COR-L47 (cell line): ENCODE results near the gene PMS2.
"Not testable (repeated sequence)": the region's sequence is repeated elsewhere in the genome, so short reads cannot be mapped to it uniquely, and the experiment has no call there.

ENCODE experiments used
- DNase-seq: peaks from one replicate; lab custom pipeline; 2025; lab: John Stamatoyannopoulos, UW

Gene PMS2, protein sequence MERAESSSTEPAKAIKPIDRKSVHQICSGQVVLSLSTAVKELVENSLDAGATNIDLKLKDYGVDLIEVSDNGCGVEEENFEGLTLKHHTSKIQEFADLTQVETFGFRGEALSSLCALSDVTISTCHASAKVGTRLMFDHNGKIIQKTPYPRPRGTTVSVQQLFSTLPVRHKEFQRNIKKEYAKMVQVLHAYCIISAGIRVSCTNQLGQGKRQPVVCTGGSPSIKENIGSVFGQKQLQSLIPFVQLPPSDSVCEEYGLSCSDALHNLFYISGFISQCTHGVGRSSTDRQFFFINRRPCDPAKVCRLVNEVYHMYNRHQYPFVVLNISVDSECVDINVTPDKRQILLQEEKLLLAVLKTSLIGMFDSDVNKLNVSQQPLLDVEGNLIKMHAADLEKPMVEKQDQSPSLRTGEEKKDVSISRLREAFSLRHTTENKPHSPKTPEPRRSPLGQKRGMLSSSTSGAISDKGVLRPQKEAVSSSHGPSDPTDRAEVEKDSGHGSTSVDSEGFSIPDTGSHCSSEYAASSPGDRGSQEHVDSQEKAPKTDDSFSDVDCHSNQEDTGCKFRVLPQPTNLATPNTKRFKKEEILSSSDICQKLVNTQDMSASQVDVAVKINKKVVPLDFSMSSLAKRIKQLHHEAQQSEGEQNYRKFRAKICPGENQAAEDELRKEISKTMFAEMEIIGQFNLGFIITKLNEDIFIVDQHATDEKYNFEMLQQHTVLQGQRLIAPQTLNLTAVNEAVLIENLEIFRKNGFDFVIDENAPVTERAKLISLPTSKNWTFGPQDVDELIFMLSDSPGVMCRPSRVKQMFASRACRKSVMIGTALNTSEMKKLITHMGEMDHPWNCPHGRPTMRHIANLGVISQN

DNA sequence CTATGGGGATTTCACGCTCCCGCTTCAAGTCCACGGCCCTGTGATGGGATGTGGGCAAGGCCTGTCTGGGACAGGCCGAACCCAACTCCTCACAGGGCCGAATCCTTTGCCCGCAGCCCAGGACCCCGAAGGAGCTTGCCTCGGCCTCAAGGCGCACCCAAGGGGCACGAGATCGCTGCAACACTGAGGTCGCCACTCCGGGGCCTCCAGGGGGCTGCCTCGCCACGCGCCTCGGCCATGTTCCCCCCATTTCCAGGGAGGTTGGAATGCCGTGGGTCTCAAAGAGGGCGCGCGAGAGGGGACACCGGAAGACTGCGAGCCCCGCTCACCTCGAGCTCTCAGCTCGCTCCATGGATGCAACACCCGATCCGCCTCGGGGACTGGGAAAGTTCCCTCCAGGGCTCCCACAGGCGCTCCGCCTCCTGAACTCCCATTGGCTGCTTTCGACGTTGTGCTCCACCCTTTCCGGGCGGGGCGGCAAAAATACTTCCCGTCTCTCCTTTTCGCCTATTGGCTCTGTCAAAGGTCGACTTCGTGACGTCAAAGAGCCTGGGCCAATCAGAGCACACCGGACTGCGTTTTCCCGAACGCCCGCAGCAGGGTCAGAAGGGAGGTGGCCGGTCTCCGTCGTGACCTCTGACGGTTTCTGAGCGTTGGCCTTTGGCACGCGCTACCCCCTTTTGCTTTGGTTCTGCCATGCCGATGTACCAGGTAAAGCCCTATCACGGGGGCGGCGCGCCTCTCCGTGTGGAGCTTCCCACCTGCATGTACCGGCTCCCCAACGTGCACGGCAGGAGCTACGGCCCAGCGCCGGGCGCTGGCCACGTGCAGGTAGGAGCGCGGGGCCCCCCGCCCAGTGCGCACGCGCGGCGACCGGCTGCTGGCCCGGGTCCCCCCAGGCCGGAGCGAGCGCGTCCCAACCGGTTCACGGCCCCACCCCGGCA lies at the start of gene PMS2, which contains the start of gene AIMP2:
Gene PMS2, minus strand, starts transcription at position 382 of the 944 bp plus-strand sequence. Its CDS starts 30 bp downstream, at position 352.
Gene AIMP2, plus strand, starts transcription at position 605 of the 944 bp plus-strand sequence. Its CDS starts 92 bp downstream, at position 697.
- DNase-seq: peak; percentile 98

DNA sequence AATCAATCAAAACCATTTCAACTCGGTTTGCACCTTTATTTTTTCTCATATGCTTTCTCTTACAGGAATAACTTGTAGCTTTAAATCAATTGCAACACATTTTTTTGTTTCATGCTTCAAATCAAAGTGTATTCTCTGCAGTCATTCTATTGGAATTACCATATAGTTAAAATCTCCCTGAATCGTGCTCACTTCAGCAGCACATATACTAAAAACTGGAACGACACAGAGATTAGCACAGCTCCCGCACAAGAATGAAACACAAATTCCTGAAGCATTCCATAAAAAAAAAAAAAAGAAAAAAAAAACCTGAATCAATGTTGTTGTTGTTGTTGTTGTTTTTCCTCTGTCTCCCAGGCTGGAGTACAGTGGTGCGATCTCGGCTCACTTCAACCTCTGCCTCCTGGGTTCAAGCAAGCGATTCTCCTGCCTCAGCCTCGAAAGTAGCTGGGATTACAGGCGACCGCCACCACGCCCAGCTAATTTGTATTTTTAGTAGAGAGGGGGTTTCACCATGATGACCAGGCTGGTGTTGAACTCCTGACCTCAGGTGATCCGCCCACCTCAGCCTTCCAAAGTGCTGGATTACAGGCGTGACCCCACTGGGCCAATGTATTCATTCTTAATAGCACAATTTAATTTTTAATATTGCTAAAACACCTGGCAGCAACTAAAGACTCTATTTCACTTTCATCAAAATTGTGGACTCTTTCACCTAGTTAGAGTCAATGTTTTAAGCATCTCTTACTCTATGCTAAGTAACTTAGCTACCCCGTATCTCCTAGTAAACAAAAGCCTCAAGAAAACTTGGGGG lies 48.7 kb upstream of the PMS2 start:
- DNase-seq: no peak

DNA sequence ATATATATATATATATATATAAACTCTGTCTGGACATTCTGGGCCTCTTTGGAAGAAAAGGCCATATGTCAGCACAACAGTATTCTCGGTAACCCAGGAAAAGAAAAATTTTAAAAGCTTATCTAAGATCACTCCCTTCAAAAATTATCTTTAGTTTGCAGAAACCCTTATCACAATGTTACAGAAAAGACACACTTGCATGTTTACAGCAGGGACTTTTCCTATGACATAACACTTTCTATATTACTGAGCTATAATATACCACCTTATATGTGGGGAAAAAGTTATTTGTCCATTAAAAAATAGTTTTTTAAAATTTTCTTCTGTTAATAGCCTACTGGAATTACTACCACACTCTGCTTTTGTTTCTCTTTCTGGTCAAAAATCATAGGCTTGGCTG lies 47.8 kb upstream of the PMS2 start:
- DNase-seq: no peak

DNA sequence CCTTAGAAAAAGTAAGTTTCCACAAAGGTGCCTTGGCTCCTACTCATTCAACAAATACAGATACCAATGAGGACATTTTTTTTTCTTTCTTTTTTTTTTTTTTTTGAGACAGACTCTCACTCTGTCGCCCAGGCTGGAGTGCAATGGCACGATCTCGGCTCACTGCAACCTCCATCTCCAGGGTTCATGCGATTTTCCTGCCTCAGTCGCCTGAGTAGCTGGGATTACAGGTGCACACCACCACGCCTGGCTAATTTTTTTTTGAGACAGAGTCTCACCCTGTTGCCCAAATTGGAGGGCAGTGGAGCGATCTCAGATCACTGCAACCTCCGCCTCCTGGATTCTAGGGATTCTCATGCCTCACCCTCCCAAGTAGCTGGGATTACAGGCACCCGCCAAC lies 42.3 kb upstream of the PMS2 start:
- DNase-seq: not testable (repeated sequence)

DNA sequence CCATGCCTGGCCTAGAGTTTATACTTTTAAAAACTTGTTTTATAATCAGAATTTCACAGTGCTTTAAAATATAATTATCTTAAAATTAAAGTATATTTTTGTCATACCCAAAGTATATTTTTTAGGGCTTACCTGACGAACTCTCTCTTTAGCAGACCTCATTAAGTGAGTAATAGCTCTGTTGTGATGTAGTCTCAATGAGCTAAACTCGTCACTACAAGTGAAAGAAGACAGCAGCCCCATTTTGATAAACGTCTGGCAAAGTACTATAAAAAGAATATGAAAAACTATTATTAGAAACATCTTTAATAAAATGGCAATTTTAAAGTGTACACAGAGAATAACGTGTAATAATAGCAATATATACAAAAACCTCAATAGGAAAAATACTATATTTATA lies 40.9 kb upstream of the PMS2 start:
- DNase-seq: no peak

DNA sequence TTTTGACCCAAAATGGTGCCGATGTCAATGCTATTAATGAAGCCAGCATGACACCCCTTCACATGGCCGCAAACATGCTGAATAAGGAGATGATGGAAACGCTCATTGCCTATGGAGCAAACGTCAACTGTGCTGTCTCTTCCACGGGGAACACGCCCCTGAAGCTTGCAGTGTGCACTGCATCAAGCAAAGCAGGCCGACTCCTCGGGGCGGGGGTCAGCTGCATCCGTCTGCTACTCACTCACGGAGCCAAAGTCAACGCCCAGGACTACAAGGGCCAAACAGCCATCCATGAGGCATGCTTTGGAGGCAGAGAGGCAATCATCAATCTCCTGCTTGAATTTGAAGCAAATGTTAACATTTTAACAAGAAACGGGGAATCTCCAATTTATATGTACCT lies 26.8 kb upstream of the PMS2 start:
- DNase-seq: no peak

DNA sequence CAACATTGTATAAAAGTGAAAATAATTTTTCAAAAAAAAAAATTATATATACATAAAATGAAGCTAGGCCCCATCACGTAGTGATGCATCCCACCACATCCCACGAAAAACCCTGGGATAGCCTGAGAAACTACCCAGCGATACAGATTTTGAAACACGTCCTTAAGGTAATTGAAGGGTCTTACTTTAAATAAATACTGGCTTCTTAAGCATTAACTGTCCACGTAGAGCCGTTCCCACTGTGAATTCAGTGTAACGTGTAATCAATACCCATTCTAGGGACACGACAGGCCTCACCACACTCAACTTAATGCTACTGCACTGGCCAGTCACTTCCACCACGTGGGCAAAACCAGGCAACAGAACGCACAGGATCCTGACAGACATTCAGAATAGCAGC lies 26.3 kb upstream of the PMS2 start:
- no peak for DNase-seq

DNA sequence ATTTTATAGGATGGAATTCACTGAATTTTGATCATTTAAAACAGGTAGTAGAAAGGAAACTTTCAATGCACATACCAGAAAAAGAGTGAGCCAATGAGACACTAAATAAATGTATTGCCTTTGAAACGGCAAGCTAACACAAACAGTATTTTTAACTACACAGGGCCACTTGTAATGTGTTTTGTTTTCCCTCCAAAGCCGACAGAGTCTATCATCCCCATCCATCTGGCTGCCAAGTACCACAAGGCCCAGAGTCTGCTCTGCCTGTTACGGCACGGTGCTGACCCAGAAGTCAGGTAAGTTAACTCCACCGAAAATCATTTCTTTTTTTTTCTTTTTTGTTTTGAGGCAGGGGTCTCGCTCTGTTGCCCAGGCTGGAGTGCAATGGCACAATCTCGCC lies 23.8 kb upstream of the PMS2 start:
- DNase-seq: no peak

DNA sequence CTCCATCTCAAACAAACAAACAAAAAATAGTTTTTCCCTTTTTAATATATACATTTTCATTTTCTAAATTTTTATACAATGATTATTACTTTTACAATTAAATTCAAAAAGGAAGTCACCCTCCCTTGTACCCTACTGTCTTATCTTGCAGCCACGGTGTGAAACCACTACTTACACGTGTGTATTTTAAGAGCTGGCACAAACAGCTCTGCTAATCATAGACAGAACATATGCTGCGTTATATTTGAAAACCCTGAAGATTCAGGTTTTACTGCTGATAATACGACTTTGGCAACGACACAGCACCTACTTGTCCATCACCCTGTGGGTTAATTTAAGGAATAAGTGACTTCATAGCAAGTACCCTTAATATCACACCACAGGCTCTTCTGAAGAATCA lies 23.3 kb upstream of the PMS2 start:
- no peak for DNase-seq

DNA sequence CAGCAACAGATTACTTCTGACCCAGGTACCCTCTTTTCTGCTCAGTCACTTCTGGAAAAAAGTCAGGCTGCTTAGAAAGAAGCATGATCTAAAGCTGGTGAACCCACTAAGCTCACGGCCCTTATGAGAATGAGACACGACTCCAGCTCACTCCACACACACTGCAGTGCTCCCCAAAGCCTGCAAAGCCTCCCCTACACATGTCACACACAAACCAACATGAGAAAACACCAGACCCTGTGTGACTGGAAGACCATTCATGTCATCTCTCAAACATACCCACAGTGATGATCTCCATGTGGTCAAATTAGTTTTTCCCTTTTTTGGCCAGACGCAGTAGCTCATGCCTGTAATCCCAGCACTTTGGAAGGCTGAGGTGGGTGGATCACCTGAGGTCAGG lies 22.7 kb upstream of the PMS2 start:
- DNase-seq: no peak

DNA sequence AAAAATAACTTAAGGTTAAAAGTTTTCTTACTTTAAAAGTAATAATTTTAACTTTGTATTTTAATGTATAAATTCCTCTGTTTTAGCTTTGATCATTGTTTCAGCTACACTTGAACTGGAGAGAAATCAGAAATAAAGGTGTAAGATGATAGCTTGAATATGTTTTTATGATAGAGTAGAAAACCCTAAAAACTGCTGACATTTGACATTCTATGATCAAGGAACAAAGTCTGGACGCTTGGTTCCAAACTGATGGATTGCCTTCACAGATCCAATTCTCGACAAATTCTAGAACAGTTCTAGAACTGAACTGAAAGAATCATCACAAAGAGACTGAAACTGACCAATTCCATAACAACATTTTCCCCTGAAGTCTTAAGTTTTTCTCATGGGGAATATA lies 22.1 kb upstream of the PMS2 start, which contains the start of gene ANKRD61:
Gene ANKRD61, plus strand, starts transcription at position 389 of the 400 bp plus-strand sequence. Its CDS starts 0 bp downstream, at position 389.
- no peak for DNase-seq

DNA sequence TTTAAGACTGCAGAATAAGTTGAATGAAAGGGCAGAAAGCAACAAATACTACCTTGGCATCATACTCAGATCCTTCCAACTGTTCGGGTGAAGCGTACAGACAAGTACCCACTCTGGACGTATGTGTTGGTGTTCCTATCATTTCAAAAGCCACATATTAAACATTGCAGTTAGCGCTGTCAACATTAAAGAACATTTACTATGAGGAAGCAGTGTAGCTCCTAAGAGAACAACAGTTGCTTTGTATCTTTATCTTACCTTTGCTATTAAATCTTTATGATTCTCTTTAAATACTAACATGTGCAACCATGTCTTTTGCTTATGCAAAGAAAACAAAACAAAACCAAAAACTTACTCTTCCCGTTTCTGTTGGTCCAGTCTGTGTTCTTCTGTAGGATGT lies 19.7 kb upstream of the PMS2 start:
- DNase-seq: no peak

DNA sequence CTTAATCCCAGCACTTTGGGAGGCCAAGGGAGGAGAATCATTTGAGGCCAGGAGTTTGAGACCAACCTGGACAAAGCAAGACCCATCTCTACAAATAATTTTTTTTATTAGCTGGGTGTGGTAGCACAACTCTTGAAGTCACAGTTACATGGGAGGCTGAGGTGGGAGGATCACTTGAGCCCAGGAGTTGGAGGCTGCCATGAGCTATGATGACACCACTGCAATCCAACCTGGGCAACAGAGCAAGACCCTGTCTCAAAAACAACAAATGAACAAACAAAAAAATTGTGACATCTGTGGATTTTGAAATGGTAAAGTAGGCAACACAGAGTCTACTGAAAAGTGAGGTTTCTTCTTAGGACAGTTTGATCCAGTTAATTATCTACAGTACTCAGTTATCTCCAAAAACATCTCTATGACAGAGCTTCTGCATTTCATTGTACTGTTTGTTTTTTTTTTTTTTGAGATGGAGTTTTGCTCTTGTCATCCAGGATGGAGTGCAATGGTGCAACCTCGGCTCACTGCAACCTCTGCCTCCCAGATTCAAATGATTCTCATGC lies 19.0 kb upstream of the PMS2 start:
- no peak for DNase-seq

DNA sequence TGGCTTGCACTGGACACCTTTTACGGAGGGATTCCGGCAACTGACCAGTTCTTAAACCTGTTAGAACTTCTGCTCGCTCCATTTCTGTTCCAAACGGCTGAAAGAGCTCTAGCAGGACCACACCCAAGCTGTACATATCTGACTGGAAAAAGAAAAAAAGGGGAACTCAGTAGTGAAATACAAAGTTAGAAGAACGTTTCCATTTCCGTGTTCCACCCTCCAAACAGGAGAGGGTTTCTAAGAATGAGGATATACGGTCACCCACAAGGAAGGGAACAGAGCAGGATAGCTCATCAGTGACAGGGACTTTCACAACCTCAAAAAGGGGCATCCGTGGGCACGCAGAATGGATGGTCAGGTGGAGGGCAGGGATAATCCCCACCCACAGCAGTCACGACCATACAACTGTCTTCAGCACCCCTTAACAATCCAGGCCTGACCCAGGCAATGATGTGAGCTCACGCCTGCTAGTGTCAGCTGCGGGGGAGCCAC lies 18.0 kb upstream of the PMS2 start:
- DNase-seq: no peak

DNA sequence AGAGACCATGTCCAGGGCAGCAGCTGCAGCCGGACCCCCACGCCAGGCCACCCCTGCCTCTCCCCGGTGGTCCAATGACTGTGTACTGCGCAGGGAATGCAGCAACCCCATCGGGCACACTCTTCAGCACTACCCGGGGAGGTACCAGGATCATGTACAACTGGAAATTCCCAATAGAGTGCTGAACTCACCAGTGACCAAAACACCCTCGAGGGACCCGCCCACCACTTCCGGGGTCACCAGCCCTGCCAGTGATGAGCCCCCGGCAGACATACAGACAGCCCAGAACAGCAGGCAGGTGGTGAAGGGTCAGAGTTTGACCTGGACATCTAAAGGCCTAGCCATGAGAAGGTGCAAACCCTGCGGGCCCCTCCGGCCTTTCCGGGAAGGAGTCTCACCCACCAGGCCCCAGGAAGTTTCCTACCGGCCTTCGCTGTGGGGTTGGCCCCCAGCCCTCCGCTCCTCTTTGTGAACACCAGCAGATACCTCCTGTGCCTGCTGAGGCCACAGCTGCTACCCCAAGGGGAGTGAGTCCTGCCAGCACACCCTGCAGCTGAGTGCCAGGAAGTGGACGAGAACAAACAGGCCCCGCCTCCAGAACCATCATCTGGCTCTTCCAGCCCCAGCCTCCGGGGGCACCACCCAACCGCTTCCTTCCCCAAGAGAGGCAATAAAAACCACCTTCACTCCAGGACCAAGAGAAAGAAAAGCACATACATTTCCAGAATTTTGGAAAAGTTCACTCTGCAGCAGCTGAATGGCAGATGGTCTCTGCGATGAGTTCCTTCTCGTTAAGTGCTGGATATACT lies 17.4 kb upstream of the PMS2 start:
- DNase-seq: peak; percentile 45

DNA sequence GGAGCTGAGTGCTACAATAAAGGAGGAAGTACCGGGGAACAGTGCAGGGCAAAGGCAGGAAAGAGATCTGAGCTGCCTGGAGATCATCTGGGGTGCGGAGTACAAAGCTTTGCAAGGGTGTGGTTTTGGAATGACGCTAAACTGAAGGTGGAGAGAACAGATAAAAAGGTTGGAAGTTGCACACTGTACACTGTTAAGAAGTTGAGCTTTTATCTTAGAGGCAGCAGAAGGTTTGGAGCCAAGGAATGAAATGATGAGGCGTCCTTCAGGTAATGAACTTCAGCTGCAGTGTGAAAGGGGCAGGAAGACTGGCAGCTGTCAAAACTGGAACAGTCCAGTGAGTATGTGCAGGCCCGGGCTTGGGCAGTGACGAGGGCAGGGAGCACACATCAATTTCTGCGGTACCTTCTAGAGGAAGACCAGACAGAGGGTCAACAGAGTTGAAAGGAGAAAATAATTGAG lies 15.2 kb upstream of the PMS2 start:
- DNase-seq: no peak

DNA sequence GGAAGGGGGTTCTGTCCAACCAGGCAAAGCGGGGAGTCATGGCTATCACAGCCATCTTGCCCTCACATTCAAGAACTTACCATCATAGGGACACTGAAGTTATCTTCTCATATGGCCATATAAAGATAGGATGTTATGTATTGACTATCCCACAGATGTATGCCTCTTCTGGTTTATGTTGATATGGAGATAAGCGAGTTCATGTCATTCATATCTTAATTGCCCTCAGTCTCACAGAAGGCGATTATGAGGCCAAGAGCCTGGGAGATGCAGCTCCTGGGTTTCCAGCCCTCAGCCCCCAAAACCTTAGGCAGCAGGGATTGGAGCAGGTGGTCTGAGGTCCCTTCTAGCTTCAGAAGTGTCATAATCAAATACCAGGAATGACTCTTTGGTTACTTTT lies 13.9 kb upstream of the PMS2 start:
- no peak for DNase-seq

DNA sequence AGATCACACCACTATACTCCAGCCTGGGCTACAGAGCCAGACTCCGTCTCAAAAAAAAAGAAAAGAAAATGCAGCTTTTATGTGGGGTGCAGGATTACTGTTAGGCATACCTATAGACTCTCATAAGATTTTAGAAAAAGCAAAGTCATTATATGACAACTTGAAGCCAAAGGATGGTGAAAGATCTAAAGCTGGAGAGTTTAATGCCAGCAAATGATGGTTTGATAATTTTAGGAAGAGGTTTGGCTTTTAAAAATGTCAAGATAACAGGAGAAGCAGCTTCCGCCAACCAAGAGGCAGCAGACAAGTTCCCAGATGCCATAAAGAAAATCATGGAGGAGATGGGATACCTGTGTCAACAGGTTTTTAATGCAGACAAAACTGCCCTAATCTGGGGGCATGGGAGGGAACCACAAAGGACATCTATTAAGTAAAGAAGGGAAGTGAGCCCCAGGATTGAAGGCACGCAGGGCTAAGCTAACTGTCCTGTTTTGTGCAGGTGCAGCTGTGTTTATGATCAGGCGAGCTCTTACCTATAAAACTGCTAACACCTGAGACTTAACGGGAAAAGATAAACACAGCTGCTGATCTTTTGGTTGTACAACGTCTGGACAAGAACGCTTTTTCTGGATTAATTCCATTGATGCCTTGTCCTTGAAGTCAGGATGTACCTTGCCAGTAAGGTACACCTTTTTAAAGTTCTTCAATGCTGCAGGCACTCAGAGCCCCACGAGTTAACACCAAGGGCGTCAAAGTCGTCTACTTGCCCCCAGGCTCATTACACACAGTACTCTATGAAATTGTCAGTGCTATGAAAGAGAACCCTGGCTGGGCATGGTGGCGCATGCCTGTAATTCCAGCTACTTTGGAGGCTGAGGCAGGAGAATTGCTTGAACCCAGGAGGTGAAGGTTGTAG lies 11.8 kb upstream of the PMS2 start:
- peak; percentile 47 for DNase-seq

DNA sequence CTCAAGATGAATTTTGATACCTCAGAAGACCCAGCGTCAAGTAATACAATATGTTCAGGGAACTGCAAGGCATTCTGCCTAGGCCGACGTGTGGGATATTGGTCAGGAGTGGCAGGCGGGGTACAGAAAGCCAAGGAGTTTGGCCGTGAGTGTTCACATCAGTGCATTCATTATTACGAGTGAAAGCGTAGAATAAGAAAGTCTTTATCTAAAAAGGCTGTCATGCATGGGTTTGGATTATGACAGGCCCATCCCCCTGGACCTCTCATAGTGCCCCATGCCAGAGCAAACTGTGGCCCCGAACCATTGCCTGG lies 7.8 kb upstream of the PMS2 start:
- no peak for DNase-seq
